ENCODE results near the gene SLC16A5.

- no peak for TF ChIP-seq POLR2A (IDR thresholded peaks at IDR 0.05; ENCODE audit: low read length)
- TF ChIP-seq GATA1 (IDR thresholded peaks at IDR 0.05; ENCODE audit: low read depth, low read length), result no peak
Measured at GRCh38 chr17:75103601-75104554, 16.1 kb downstream of the SLC16A5 start.

Data from erythroblast (primary cell).